A673 (cell line): ENCODE measurements around the gene NEO1. TPM values are rescaled to one million over a fixed set of nuclear protein-coding genes. Genes with fewer than 3 reads are reported as not detected.

Experiments used
- BruUV-seq: library from RNA; stranded (reverse); fragments of 400-500 nt; replicated peaks from 2 replicates; lab custom pipeline; 2021; lab: Mats Ljungman, UMichigan
- CTCF ChIA-PET: fragments of 300-600 bp; sonication (Branson Sonifier 250); formaldehyde crosslinking; loops from one replicate; lab custom pipeline; 2022; ENCODE audit warnings: antibody characterized with exemption; lab: Charles Lee
- POLR2A ChIA-PET: fragments of 300-600 bp; sonication (Branson Sonifier 250); formaldehyde crosslinking; loops from one replicate; lab custom pipeline; 2022; ENCODE audit warnings: antibody characterized with exemption; ENCODE audit not compliant: low non-redundant PET; lab: Charles Lee
- DNase-seq: peaks from one replicate; pipeline ENCODE4 v3.0.0-alpha.2; 2015; ENCODE audit warnings: low spot score
- H3K27ac ChIP-seq: fragments of 200-600 bp; sonication (generic); 2 replicates; pipeline ENCODE4 v1.5.1; 2016; ENCODE audit warnings: mixed run types, low read depth, mild to moderate bottlenecking, mixed read lengths, antibody characterized with exemption, low read length; ENCODE audit not compliant: poor library complexity, severe bottlenecking
- H3K27me3 ChIP-seq: fragments of 200-600 bp; sonication (generic); replicated peaks from 2 replicates; pipeline ENCODE4 v1.6.1; 2017; ENCODE audit warnings: mixed run types, low read depth, mild to moderate bottlenecking, mixed read lengths, antibody characterized with exemption, low read length; ENCODE audit not compliant: insufficient read depth, poor library complexity
- H3K36me3 ChIP-seq: fragments of 200-600 bp; sonication (generic); 2 replicates; pipeline ENCODE4 v1.6.1; 2016; ENCODE audit warnings: mixed run types, mild to moderate bottlenecking, mixed read lengths, antibody characterized with exemption, low read length; ENCODE audit not compliant: insufficient read depth, poor library complexity, severe bottlenecking
- H3K4me1 ChIP-seq: fragments of 200-600 bp; sonication (generic); 2 replicates; pipeline ENCODE4 v1.6.1; 2017; ENCODE audit warnings: mixed run types, mild to moderate bottlenecking, mixed read lengths, antibody characterized with exemption, low read length; ENCODE audit not compliant: insufficient read depth, poor library complexity, severe bottlenecking
- H3K4me3 ChIP-seq: fragments of 200-600 bp; sonication (generic); 2 replicates; pipeline ENCODE4 v1.5.1; 2016; ENCODE audit warnings: low read depth, mixed run types, mild to moderate bottlenecking, mixed read lengths, low read length; ENCODE audit not compliant: poor library complexity, severe bottlenecking
- H3K9me3 ChIP-seq: fragments of 200-600 bp; sonication (generic); 2 replicates; pipeline ENCODE4 v1.6.1; 2016; ENCODE audit warnings: mixed run types, low read depth, mild to moderate bottlenecking, mixed read lengths, antibody characterized with exemption, low read length; ENCODE audit not compliant: poor library complexity, severe bottlenecking
- CTCF ChIP-seq: fragments of 300-800, 200-600 bp; sonication (generic); conservative IDR thresholded peaks from 2 replicates; pipeline ENCODE4 v1.5.1; 2017; ENCODE audit warnings: low read depth, mild to moderate bottlenecking, antibody characterized with exemption, low read length, moderate library complexity, mixed read lengths
- EZH2 ChIP-seq: fragments of 200-600 bp; sonication (generic); IDR thresholded peaks from 2 replicates; pipeline ENCODE4 v1.6.1; 2017; ENCODE audit warnings: borderline replicate concordance, low read depth, mild to moderate bottlenecking, mixed read lengths, antibody characterized with exemption, low read length; ENCODE audit not compliant: poor library complexity, severe bottlenecking
- intact Hi-C: fragments of 100-400 bp; cut with micrococcal nuclease; formaldehyde crosslinking; loops from one replicate; pipeline ENCODE4 v1.10.0; 2022; ENCODE audit not compliant: unreplicated experiment
- total RNA-seq: library from RNA; stranded (reverse); gene quantifications from 2 replicates; pipeline ENCODE4 v1.2.3, GENCODE V29; 2021

NEO1 gene
- total RNA-seq, 1 experiment from 2014 or later: 72.6 TPM

GRCh38 chr15:73258271-73259108 lies 206.2 kb downstream of the NEO1 start:
- Histone ChIP-seq H3K9me3 (no peaks in the 10 kb centered on the region), H3K4me1 (no peaks in the 10 kb centered on the region), H3K27ac (no peak overlapping the region), H3K4me3 (no peak overlapping the region), H3K27me3 (no peaks in the 10 kb centered on the region), H3K36me3 (peaks cover 16% of the 10 kb centered on the region)
- DNase-seq: no peak
- ChIA-PET CTCF (no interaction called here), POLR2A (no interaction called here)
- BruUV-seq: no TSS peak
- intact Hi-C loops: no loop called here
- no peak for TF ChIP-seq CTCF
- no peak for TF ChIP-seq EZH2

GRCh38 chr15:73264881-73265280 lies 212.6 kb downstream of the NEO1 start:
- CTCF ChIA-PET: interaction anchor here (0.5 to 2.3 kb wide), 5 partner anchors 24 to 597 kb away, joined by 3 to 17 read pairs (median 5); no protein-coding TSS in a partner anchor
- no peak overlapping the region for H3K4me3 ChIP-seq
- intact Hi-C loops: loop anchor here (5.0 kb wide), 2 partner anchors 468 to 483 kb away; partner anchors contain the start of gene ADPGK
- DNase-seq: no peak
- peaks cover 14% of the 10 kb centered on the region for H3K36me3 ChIP-seq
- POLR2A ChIA-PET: no interaction called here
- H3K27me3 ChIP-seq: no peaks in the 10 kb centered on the region
- no peak overlapping the region for H3K27ac ChIP-seq
- BruUV-seq: no TSS peak
- no peaks in the 10 kb centered on the region for H3K9me3 ChIP-seq
- TF ChIP-seq EZH2: no peak
- TF ChIP-seq CTCF: no peak
- no peaks in the 10 kb centered on the region for H3K4me1 ChIP-seq

- TF ChIP-seq EZH2 (no peak), CTCF (peak; percentile 88)
- no peak overlapping the region for H3K4me3 ChIP-seq
- peak; percentile 76 for DNase-seq
- intact Hi-C loops: loop anchor here (5.0 kb wide), 2 partner anchors 468 to 483 kb away; partner anchors contain the start of gene ADPGK
- ChIA-PET POLR2A (no interaction called here), CTCF (interaction anchor here (0.6 to 2.3 kb wide), 6 partner anchors 24 to 543 kb away, joined by 3 to 17 read pairs (median 4); no protein-coding TSS in a partner anchor)
- BruUV-seq: no TSS peak
- H3K27ac ChIP-seq: no peak overlapping the region
- no peaks in the 10 kb centered on the region for H3K9me3 ChIP-seq
- no peaks in the 10 kb centered on the region for H3K27me3 ChIP-seq
- H3K4me1 ChIP-seq: no peaks in the 10 kb centered on the region
- H3K36me3 ChIP-seq: peaks cover 16% of the 10 kb centered on the region
Observed at GRCh38 chr15:73265536-73266153, 213.4 kb downstream of the NEO1 start.
